Measurements from ENCODE around the gene PPP1CA.
A peak's percentile ranks its signal among the peaks of the same experiment; 100 is the strongest.

Gene PPP1CA

DNA sequence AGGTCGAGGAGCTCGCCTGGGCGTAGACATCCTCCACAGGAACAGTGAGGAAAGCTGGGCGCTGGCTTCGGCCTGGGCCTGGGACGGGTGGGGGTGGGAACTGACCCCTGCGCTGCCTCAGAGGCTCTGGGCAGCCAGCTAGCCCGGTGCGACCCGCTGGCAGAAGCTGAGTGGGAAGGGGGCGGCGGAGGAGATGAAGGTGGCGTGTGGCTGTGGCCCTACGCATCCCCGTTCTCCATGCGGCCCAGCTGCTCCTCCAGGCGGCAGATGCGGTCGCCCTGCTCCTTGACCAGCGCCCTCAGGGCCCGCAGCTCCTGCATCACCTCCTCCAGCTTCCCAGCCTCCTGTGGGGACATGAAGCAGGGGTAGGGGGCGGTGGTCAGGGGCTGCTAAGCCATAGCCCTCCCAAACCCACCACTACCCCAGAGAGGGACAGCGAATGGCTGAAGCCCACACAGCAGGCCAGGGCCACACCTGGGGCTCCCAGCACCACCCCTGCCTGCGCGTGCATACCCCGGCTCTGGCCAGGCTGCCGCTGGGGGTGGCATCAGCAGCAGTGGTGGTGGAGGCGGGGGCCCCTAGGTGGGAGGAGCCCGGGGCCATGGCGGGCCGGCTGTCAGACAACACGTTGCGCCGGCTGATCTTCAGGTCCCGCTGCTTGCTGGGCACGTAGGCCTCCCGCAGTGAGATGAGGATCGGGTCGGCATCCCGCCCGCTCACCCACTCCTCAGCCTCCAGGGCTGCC is 36.7 kb upstream of the PPP1CA start:
- H3K4me3 ChIP-seq (ENCODE audit: low read depth, low read length) = no peak overlapping the region
- peaks cover 58% of the 10 kb centered on the region for H3K36me3 ChIP-seq
- H3K27ac ChIP-seq = 0 out of 2 replicates have a peak overlapping the region, but pooled peaks have one; percentile 24
- no peaks in the 10 kb centered on the region for H3K27me3 ChIP-seq (ENCODE audit: insufficient read depth, low read depth, severe bottlenecking)
- H3K9me3 ChIP-seq (ENCODE audit: severe bottlenecking) = no peaks in the 10 kb centered on the region
- DNase-seq = no peak
- TF ChIP-seq CTCF (IDR thresholded peaks at IDR 0.05; ENCODE audit: low read depth, low read length) = no peak

DNA sequence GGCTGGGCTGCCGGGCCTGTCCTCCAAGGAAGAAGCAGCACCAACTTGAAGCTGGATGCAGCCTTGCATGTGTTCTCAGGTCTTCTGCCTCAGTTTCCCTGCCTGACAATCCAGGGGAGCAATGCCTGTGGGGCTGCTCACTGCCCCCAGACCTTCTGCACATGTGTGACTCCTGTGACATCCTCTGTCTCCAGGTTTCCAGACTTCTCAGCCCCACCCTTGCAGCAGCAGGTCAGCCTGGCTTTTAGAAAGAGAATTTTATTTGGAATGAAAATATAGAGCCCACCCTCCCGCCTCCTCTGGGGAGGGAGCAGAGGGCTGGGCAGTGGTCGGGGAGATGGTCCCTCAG is 36.1 kb upstream of the PPP1CA start:
- no peaks in the 10 kb centered on the region for H3K9me3 ChIP-seq (ENCODE audit: severe bottlenecking)

GRCh38 chr11:67437082-67437808 is 35.6 kb upstream of the PPP1CA start, which contains the start of gene PTPRCAP:
Gene PTPRCAP (minus strand): TSS chr11:67437682. CDS start chr11:67437619, 63 bp downstream.
- peak within 1 kb of the TSS; percentile 25 for H3K27ac ChIP-seq
- no peak for TF ChIP-seq CTCF (IDR thresholded peaks at IDR 0.05; ENCODE audit: low read depth, low read length)
- no peak for DNase-seq
- H3K9me3 ChIP-seq (ENCODE audit: severe bottlenecking) = no peaks in the 10 kb centered on the region
- peaks cover 69% of the 10 kb centered on the region for H3K36me3 ChIP-seq
- H3K27me3 ChIP-seq (ENCODE audit: insufficient read depth, low read depth, severe bottlenecking) = no peaks in the 10 kb centered on the region
- no peak within 1 kb of the TSS for H3K4me3 ChIP-seq (ENCODE audit: low read depth, low read length)

More for the DNA sequence above, 36.1 kb upstream of the PPP1CA start:
- no peak overlapping the region for H3K27ac ChIP-seq
- TF ChIP-seq CTCF (IDR thresholded peaks at IDR 0.05; ENCODE audit: low read depth, low read length) = no peak
- no peak for DNase-seq
- no peaks in the 10 kb centered on the region for H3K27me3 ChIP-seq (ENCODE audit: insufficient read depth, low read depth, severe bottlenecking)
- no peak overlapping the region for H3K4me3 ChIP-seq (ENCODE audit: low read depth, low read length)
- peaks cover 64% of the 10 kb centered on the region for H3K36me3 ChIP-seq

- peak; percentile 43 for DNase-seq
- Histone ChIP-seq H3K9me3 (ENCODE audit: severe bottlenecking) (no peaks in the 10 kb centered on the region), H3K27me3 (ENCODE audit: insufficient read depth, low read depth, severe bottlenecking) (no peaks in the 10 kb centered on the region), H3K36me3 (peaks cover 76% of the 10 kb centered on the region), H3K27ac (peak overlapping the region; percentile 25), H3K4me3 (ENCODE audit: low read depth, low read length) (no peak overlapping the region)
- TF ChIP-seq CTCF (IDR thresholded peaks at IDR 0.05; ENCODE audit: low read depth, low read length) = no peak
Observed at GRCh38 chr11:67436459-67437081, 34.9 kb upstream of the PPP1CA start.

GRCh38 chr11:67435727-67436458 is 34.2 kb upstream of the PPP1CA start:
- Histone ChIP-seq H3K27ac (peak overlapping the region; percentile 25), H3K4me3 (ENCODE audit: low read depth, low read length) (no peak overlapping the region), H3K36me3 (peaks cover 82% of the 10 kb centered on the region), H3K9me3 (ENCODE audit: severe bottlenecking) (no peaks in the 10 kb centered on the region), H3K27me3 (ENCODE audit: insufficient read depth, low read depth, severe bottlenecking) (no peaks in the 10 kb centered on the region)
- DNase-seq = no peak
- no peak for TF ChIP-seq CTCF (IDR thresholded peaks at IDR 0.05; ENCODE audit: low read depth, low read length)

Measured in WERI-Rb-1 (cell line).